BLaER1 (cell line): ENCODE data around the gene DACT2.

ENCODE experiments used
- H3K27ac ChIP-seq: shearing (Covaris generic); formaldehyde crosslinking; 2 replicates; pipeline ENCODE4 v1.8.1; 2022
- H3K27me3 ChIP-seq: shearing (Covaris generic); formaldehyde crosslinking; 2 replicates; pipeline ENCODE4 v1.8.1; 2022
- H3K36me3 ChIP-seq: shearing (Covaris generic); formaldehyde crosslinking; 2 replicates; pipeline ENCODE4 v1.8.1; 2022
- H3K4me1 ChIP-seq: shearing (Covaris generic); formaldehyde crosslinking; 2 replicates; pipeline ENCODE4 v1.8.1; 2022
- H3K4me2 ChIP-seq: shearing (Covaris generic); formaldehyde crosslinking; 2 replicates; pipeline ENCODE4 v1.8.1; 2022
- H3K4me3 ChIP-seq: shearing (Covaris generic); formaldehyde crosslinking; 2 replicates; pipeline ENCODE4 v1.8.1; 2022
- H3K9ac ChIP-seq: shearing (Covaris generic); formaldehyde crosslinking; 2 replicates; pipeline ENCODE4 v1.8.1; 2022
- H3K9me3 ChIP-seq: shearing (Covaris generic); formaldehyde crosslinking; 2 replicates; pipeline ENCODE4 v1.8.1; 2022
- H4K20me1 ChIP-seq: shearing (Covaris generic); formaldehyde crosslinking; 2 replicates; pipeline ENCODE4 v1.8.1; 2022
- Cebpa-rat ChIP-seq: shearing (Covaris generic); IDR thresholded peaks from 2 replicates; pipeline ENCODE4 v1.8.1; 2022

The DACT2 gene

GRCh38 chr6:168276576-168277273 lies 42.9 kb downstream of the DACT2 start:
- no peaks in the 10 kb centered on the region for H3K9me3 ChIP-seq
- H3K9ac ChIP-seq, result no peak overlapping the region
- H3K36me3 ChIP-seq, result no peaks in the 10 kb centered on the region
- TF ChIP-seq Cebpa-rat, result no peak
- H4K20me1 ChIP-seq, result no peaks in the 10 kb centered on the region
- H3K27ac ChIP-seq, result 0 out of 2 replicates have a peak overlapping the region, but pooled peaks have one; percentile 18
- H3K4me3 ChIP-seq, result no peak overlapping the region
- peak overlapping the region; percentile 73 for H3K4me2 ChIP-seq
- peaks cover 89% of the 10 kb centered on the region for H3K4me1 ChIP-seq
- H3K27me3 ChIP-seq, result no peaks in the 10 kb centered on the region; the same call in 1 of the 2 replicates

- no peak for TF ChIP-seq Cebpa-rat
- H3K4me2 ChIP-seq, result peak overlapping the region; percentile 73
Measured at GRCh38 chr6:168275168-168275567, 44.4 kb downstream of the DACT2 start.

GRCh38 chr6:168274037-168274952 lies 45.3 kb downstream of the DACT2 start:
- no peak overlapping the region for H3K27ac ChIP-seq
- no peak for TF ChIP-seq Cebpa-rat
- peak overlapping the region; percentile 92 for H3K4me2 ChIP-seq
- H3K36me3 ChIP-seq, result no peaks in the 10 kb centered on the region
- H3K9ac ChIP-seq, result no peak overlapping the region
- no peaks in the 10 kb centered on the region; the same call in 1 of the 2 replicates for H3K27me3 ChIP-seq
- peaks cover 80% of the 10 kb centered on the region for H3K4me1 ChIP-seq
- no peaks in the 10 kb centered on the region for H3K9me3 ChIP-seq
- H4K20me1 ChIP-seq, result no peaks in the 10 kb centered on the region
- H3K4me3 ChIP-seq, result no peak overlapping the region

More at GRCh38 chr6:168275168-168275567, 44.4 kb downstream of the DACT2 start:
- Histone ChIP-seq H3K36me3 (no peaks in the 10 kb centered on the region), H3K27ac (no peak overlapping the region), H3K4me1 (peaks cover 85% of the 10 kb centered on the region), H4K20me1 (no peaks in the 10 kb centered on the region), H3K9me3 (no peaks in the 10 kb centered on the region), H3K4me3 (no peak overlapping the region), H3K27me3 (no peaks in the 10 kb centered on the region; the same call in 1 of the 2 replicates), H3K9ac (no peak overlapping the region)

- TF ChIP-seq Cebpa-rat, result no peak
- Histone ChIP-seq H3K4me1 (peaks cover 80% of the 10 kb centered on the region), H3K4me3 (no peak overlapping the region), H3K36me3 (no peaks in the 10 kb centered on the region), H3K9ac (peak overlapping the region; percentile 24; the same call in 1 of the 2 replicates), H3K27ac (no peak overlapping the region), H3K27me3 (no peaks in the 10 kb centered on the region; the same call in 1 of the 2 replicates), H3K9me3 (no peaks in the 10 kb centered on the region), H4K20me1 (no peaks in the 10 kb centered on the region), H3K4me2 (peak overlapping the region; percentile 92)
Measured at GRCh38 chr6:168273441-168274036, 46.0 kb downstream of the DACT2 start.

- Histone ChIP-seq H3K9me3 (no peaks in the 10 kb centered on the region), H3K27me3 (no peaks in the 10 kb centered on the region; the same call in 1 of the 2 replicates)
Measured at GRCh38 chr6:168272415-168273325, 46.9 kb downstream of the DACT2 start.

GRCh38 chr6:168270274-168271172 lies 49.1 kb downstream of the DACT2 start:
- peaks cover 56% of the 10 kb centered on the region for H3K4me1 ChIP-seq

More at GRCh38 chr6:168272415-168273325, 46.9 kb downstream of the DACT2 start:
- Histone ChIP-seq H3K4me3 (no peak overlapping the region), H4K20me1 (no peaks in the 10 kb centered on the region), H3K4me2 (peak overlapping the region; percentile 92), H3K4me1 (peaks cover 77% of the 10 kb centered on the region), H3K27ac (no peak overlapping the region), H3K9ac (no peak overlapping the region), H3K36me3 (no peaks in the 10 kb centered on the region)
- TF ChIP-seq Cebpa-rat, result no peak

GRCh38 chr6:168269455-168270243 lies 49.9 kb downstream of the DACT2 start:
- no peak for TF ChIP-seq Cebpa-rat
- H3K9me3 ChIP-seq, result no peaks in the 10 kb centered on the region
- H3K27ac ChIP-seq, result no peak overlapping the region
- H3K36me3 ChIP-seq, result no peaks in the 10 kb centered on the region
- H3K4me2 ChIP-seq, result peak overlapping the region; percentile 59; the same call in 1 of the 2 replicates
- H3K27me3 ChIP-seq, result no peaks in the 10 kb centered on the region; the same call in 1 of the 2 replicates
- H3K4me1 ChIP-seq, result peaks cover 47% of the 10 kb centered on the region
- no peaks in the 10 kb centered on the region for H4K20me1 ChIP-seq
- no peak overlapping the region for H3K4me3 ChIP-seq
- H3K9ac ChIP-seq, result no peak overlapping the region

More at GRCh38 chr6:168270274-168271172, 49.1 kb downstream of the DACT2 start:
- no peaks in the 10 kb centered on the region for H3K36me3 ChIP-seq
- TF ChIP-seq Cebpa-rat, result no peak
- no peak overlapping the region for H3K4me2 ChIP-seq
- no peak overlapping the region for H3K27ac ChIP-seq
- H3K9ac ChIP-seq, result no peak overlapping the region
- no peaks in the 10 kb centered on the region; the same call in 1 of the 2 replicates for H3K27me3 ChIP-seq
- H3K9me3 ChIP-seq, result no peaks in the 10 kb centered on the region
- no peak overlapping the region for H3K4me3 ChIP-seq
- H4K20me1 ChIP-seq, result no peaks in the 10 kb centered on the region
